ENCODE results near the gene GNAL.

Gene GNAL

DNA sequence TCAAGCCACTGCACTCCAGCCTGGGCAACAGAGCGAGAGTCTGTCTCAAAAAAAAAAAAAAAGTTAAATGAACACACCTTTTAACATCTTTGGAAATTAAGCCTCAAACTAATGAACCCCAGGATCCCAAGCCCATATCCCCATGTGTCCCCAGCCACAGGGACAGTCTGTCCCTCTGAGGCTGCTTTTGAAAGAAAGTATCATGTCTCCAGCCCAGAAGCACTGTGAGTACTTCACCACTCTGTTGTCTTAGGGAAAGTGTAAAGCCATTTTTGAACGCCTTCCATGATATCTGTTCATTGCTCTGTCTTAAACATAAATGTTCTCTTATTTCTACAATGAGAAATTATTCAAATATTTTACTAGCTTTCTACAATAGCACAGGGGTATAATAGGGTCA lies 110.0 kb downstream of the GNAL start:
- no peak overlapping the region for H4K91ac ChIP-seq (ENCODE audit: low read depth, low read length, poor library complexity)
- DNase-seq (ENCODE audit: low spot score), result no peak
- no peaks in the 10 kb centered on the region for H3K27me3 ChIP-seq (ENCODE audit: control insufficient read depth in 3 of 3, insufficient read depth in 3 of 3, low read depth in 1 of 3, low read length in 3 of 3)
- H3K4ac ChIP-seq (ENCODE audit: low read length), result no peak overlapping the region
- H3K79me1 ChIP-seq (ENCODE audit: low read depth, low read length), result no peaks in the 10 kb centered on the region
- H4K8ac ChIP-seq (ENCODE audit: low read depth, low read length), result no peak overlapping the region
- H3K9me3 ChIP-seq (replicated peaks in 1 of 2; ENCODE audit: control insufficient read depth in 2 of 2, insufficient read depth in 1 of 2, low read depth in 1 of 2, low read length in 2 of 2), result no peaks in the 10 kb centered on the region
- no peak overlapping the region for H2BK15ac ChIP-seq (ENCODE audit: low read length)
- no peak overlapping the region for H2AK5ac ChIP-seq (ENCODE audit: low read depth, low read length)
- no peaks in the 10 kb centered on the region for H3K36me3 ChIP-seq (replicated peaks in 1 of 2; ENCODE audit: control insufficient read depth in 2 of 2, insufficient read depth in 2 of 2, low read length in 2 of 2)
- WGBS, 2 donors (ENCODE audit: extremely low coverage in 2 of 2, insufficient read length in 2 of 2, insufficient replicate concordance in 1 of 2), result no CpG with 5 or more reads among the region's 2 CpGs
- H3K23ac ChIP-seq (ENCODE audit: low read depth, low read length, poor library complexity), result no peak overlapping the region
- no peak overlapping the region for H3K4me2 ChIP-seq (ENCODE audit: insufficient read depth, low read length, poor library complexity, severe bottlenecking)
- H2BK12ac ChIP-seq (ENCODE audit: low read length), result no peak overlapping the region
- no peak overlapping the region for H2BK5ac ChIP-seq (ENCODE audit: low read length)
- H3K27ac ChIP-seq (replicated peaks; ENCODE audit: low read length), result no peak overlapping the region
- H3K9ac ChIP-seq (ENCODE audit: low read depth, low read length, poor library complexity), result no peak overlapping the region
- H3K14ac ChIP-seq (ENCODE audit: low read length), result no peak overlapping the region
- H3K4me3 ChIP-seq (ENCODE audit: low read length in 2 of 2), result no peak overlapping the region
- H2BK120ac ChIP-seq (ENCODE audit: low read depth, low read length), result no peak overlapping the region
- no peak overlapping the region for H3K18ac ChIP-seq (ENCODE audit: low read length)
- H3K4me1 ChIP-seq (ENCODE audit: control insufficient read depth in 2 of 2, insufficient read depth in 1 of 2, low read depth in 1 of 2, low read length in 2 of 2), result peaks cover 1 to 12% of the 10 kb centered on the region in 2 donors
- no peak overlapping the region for H2AFZ ChIP-seq (ENCODE audit: low read length)

- no peak overlapping the region for H2AFZ ChIP-seq (ENCODE audit: low read length)
- no peak overlapping the region for H3K4me2 ChIP-seq (ENCODE audit: insufficient read depth, low read length, poor library complexity, severe bottlenecking)
- no peaks in the 10 kb centered on the region for H3K36me3 ChIP-seq (replicated peaks in 1 of 2; ENCODE audit: control insufficient read depth in 2 of 2, insufficient read depth in 2 of 2, low read length in 2 of 2)
- no peaks in the 10 kb centered on the region for H3K27me3 ChIP-seq (ENCODE audit: control insufficient read depth in 3 of 3, insufficient read depth in 3 of 3, low read depth in 1 of 3, low read length in 3 of 3)
- H2BK5ac ChIP-seq (ENCODE audit: low read length), result no peak overlapping the region
- no peak overlapping the region for H3K27ac ChIP-seq (replicated peaks; ENCODE audit: low read length)
- no peak overlapping the region for H2AK5ac ChIP-seq (ENCODE audit: low read depth, low read length)
- H3K18ac ChIP-seq (ENCODE audit: low read length), result no peak overlapping the region
- no peak overlapping the region for H3K4me3 ChIP-seq (ENCODE audit: low read length in 2 of 2)
- no peak overlapping the region for H4K91ac ChIP-seq (ENCODE audit: low read depth, low read length, poor library complexity)
- H3K4me1 ChIP-seq (ENCODE audit: control insufficient read depth in 2 of 2, insufficient read depth in 1 of 2, low read depth in 1 of 2, low read length in 2 of 2), result peaks cover 1 to 12% of the 10 kb centered on the region in 2 donors
- H3K14ac ChIP-seq (ENCODE audit: low read length), result no peak overlapping the region
- H3K23ac ChIP-seq (ENCODE audit: low read depth, low read length, poor library complexity), result no peak overlapping the region
- H2BK120ac ChIP-seq (ENCODE audit: low read depth, low read length), result no peak overlapping the region
- no peak overlapping the region for H2BK15ac ChIP-seq (ENCODE audit: low read length)
- no peak overlapping the region for H4K8ac ChIP-seq (ENCODE audit: low read depth, low read length)
- no peaks in the 10 kb centered on the region for H3K9me3 ChIP-seq (replicated peaks in 1 of 2; ENCODE audit: control insufficient read depth in 2 of 2, insufficient read depth in 1 of 2, low read depth in 1 of 2, low read length in 2 of 2)
- no peak overlapping the region for H3K9ac ChIP-seq (ENCODE audit: low read depth, low read length, poor library complexity)
- WGBS, 2 donors (ENCODE audit: extremely low coverage in 2 of 2, insufficient read length in 2 of 2, insufficient replicate concordance in 1 of 2), result no CpG with 5 or more reads among the region's 5 CpGs
- no peaks in the 10 kb centered on the region for H3K79me1 ChIP-seq (ENCODE audit: low read depth, low read length)
- no peak overlapping the region for H2BK12ac ChIP-seq (ENCODE audit: low read length)
- no peak for DNase-seq (ENCODE audit: low spot score)
- no peak overlapping the region for H3K4ac ChIP-seq (ENCODE audit: low read length)
Observed at GRCh38 chr18:11800566-11801334, 111.7 kb downstream of the GNAL start.

DNA sequence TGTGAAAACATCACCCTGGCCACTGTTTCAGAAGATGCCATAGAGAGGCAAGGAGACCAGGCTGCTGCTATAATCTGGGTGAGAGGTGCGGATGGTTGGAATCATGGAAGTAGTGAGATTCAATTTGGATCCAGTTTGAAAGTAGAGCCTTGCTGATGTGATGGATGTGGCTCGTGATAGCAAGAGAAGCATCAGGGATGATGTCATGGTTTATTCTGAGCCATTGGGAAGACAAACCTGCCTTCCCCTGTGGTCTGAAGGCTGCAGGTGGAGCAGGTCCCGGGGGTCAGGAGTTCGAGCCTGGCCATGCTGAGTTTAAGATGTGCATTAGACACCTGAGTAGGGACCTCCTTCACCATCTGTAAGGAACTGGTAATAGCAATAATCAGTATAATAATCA lies 112.5 kb downstream of the GNAL start:
- Histone ChIP-seq H3K18ac (ENCODE audit: low read length) (no peak overlapping the region), H2BK5ac (ENCODE audit: low read length) (no peak overlapping the region), H3K14ac (ENCODE audit: low read length) (no peak overlapping the region), H3K4me3 (ENCODE audit: low read length in 2 of 2) (no peak overlapping the region), H3K4me1 (ENCODE audit: control insufficient read depth in 2 of 2, insufficient read depth in 1 of 2, low read depth in 1 of 2, low read length in 2 of 2) (peaks cover 1 to 12% of the 10 kb centered on the region in 2 donors), H3K36me3 (replicated peaks in 1 of 2; ENCODE audit: control insufficient read depth in 2 of 2, insufficient read depth in 2 of 2, low read length in 2 of 2) (no peaks in the 10 kb centered on the region), H3K27ac (replicated peaks; ENCODE audit: low read length) (no peak overlapping the region), H2BK15ac (ENCODE audit: low read length) (no peak overlapping the region), H2AFZ (ENCODE audit: low read length) (no peak overlapping the region), H3K9ac (ENCODE audit: low read depth, low read length, poor library complexity) (no peak overlapping the region), H2BK12ac (ENCODE audit: low read length) (no peak overlapping the region), H3K23ac (ENCODE audit: low read depth, low read length, poor library complexity) (no peak overlapping the region), H2AK5ac (ENCODE audit: low read depth, low read length) (no peak overlapping the region), H3K79me1 (ENCODE audit: low read depth, low read length) (no peaks in the 10 kb centered on the region), H3K4ac (ENCODE audit: low read length) (no peak overlapping the region), H2BK120ac (ENCODE audit: low read depth, low read length) (no peak overlapping the region), H3K9me3 (replicated peaks in 1 of 2; ENCODE audit: control insufficient read depth in 2 of 2, insufficient read depth in 1 of 2, low read depth in 1 of 2, low read length in 2 of 2) (no peaks in the 10 kb centered on the region), H4K8ac (ENCODE audit: low read depth, low read length) (no peak overlapping the region), H3K4me2 (ENCODE audit: insufficient read depth, low read length, poor library complexity, severe bottlenecking) (no peak overlapping the region), H4K91ac (ENCODE audit: low read depth, low read length, poor library complexity) (no peak overlapping the region), H3K27me3 (ENCODE audit: control insufficient read depth in 3 of 3, insufficient read depth in 3 of 3, low read depth in 1 of 3, low read length in 3 of 3) (no peaks in the 10 kb centered on the region)
- no CpG with 5 or more reads among the region's 4 CpGs for WGBS, 2 donors (ENCODE audit: extremely low coverage in 2 of 2, insufficient read length in 2 of 2, insufficient replicate concordance in 1 of 2)
- DNase-seq (ENCODE audit: low spot score), result no peak

- no peak overlapping the region for H2BK12ac ChIP-seq (ENCODE audit: low read length)
- WGBS, 2 donors (ENCODE audit: extremely low coverage in 2 of 2, insufficient read length in 2 of 2, insufficient replicate concordance in 1 of 2), result no CpG with 5 or more reads among the region's 6 CpGs
- no peak overlapping the region for H3K14ac ChIP-seq (ENCODE audit: low read length)
- no peak overlapping the region for H3K9ac ChIP-seq (ENCODE audit: low read depth, low read length, poor library complexity)
- H2BK120ac ChIP-seq (ENCODE audit: low read depth, low read length), result no peak overlapping the region
- no peak overlapping the region for H2AFZ ChIP-seq (ENCODE audit: low read length)
- H2AK5ac ChIP-seq (ENCODE audit: low read depth, low read length), result no peak overlapping the region
- H3K4me2 ChIP-seq (ENCODE audit: insufficient read depth, low read length, poor library complexity, severe bottlenecking), result no peak overlapping the region
- peak overlapping the region in 1 of 2 donors; percentile 6 for H3K4me3 ChIP-seq (ENCODE audit: low read length in 2 of 2)
- no peaks in the 10 kb centered on the region for H3K9me3 ChIP-seq (replicated peaks in 1 of 2; ENCODE audit: control insufficient read depth in 2 of 2, insufficient read depth in 1 of 2, low read depth in 1 of 2, low read length in 2 of 2)
- H4K91ac ChIP-seq (ENCODE audit: low read depth, low read length, poor library complexity), result no peak overlapping the region
- no peak overlapping the region for H3K4ac ChIP-seq (ENCODE audit: low read length)
- peaks cover 1 to 12% of the 10 kb centered on the region in 2 donors for H3K4me1 ChIP-seq (ENCODE audit: control insufficient read depth in 2 of 2, insufficient read depth in 1 of 2, low read depth in 1 of 2, low read length in 2 of 2)
- no peak overlapping the region for H3K18ac ChIP-seq (ENCODE audit: low read length)
- H3K27ac ChIP-seq (replicated peaks; ENCODE audit: low read length), result no peak overlapping the region
- H2BK15ac ChIP-seq (ENCODE audit: low read length), result no peak overlapping the region
- no peak overlapping the region for H2BK5ac ChIP-seq (ENCODE audit: low read length)
- no peak for DNase-seq (ENCODE audit: low spot score)
- H3K36me3 ChIP-seq (replicated peaks in 1 of 2; ENCODE audit: control insufficient read depth in 2 of 2, insufficient read depth in 2 of 2, low read length in 2 of 2), result no peaks in the 10 kb centered on the region
- H3K23ac ChIP-seq (ENCODE audit: low read depth, low read length, poor library complexity), result no peak overlapping the region
- no peaks in the 10 kb centered on the region for H3K27me3 ChIP-seq (ENCODE audit: control insufficient read depth in 3 of 3, insufficient read depth in 3 of 3, low read depth in 1 of 3, low read length in 3 of 3)
- H4K8ac ChIP-seq (ENCODE audit: low read depth, low read length), result no peak overlapping the region
- no peaks in the 10 kb centered on the region for H3K79me1 ChIP-seq (ENCODE audit: low read depth, low read length)
Observed at GRCh38 chr18:11802158-11802557, 113.1 kb downstream of the GNAL start.

All from neuronal stem cell (in vitro differentiated cells).